ENCODE data around the gene B3GNT8. TPM values are rescaled to one million over a fixed set of nuclear protein-coding genes. Genes with fewer than 3 reads are reported as not detected.

B3GNT8 gene
- polyA plus RNA-seq, 1 donor from 2014 or later, result not detected

DNA sequence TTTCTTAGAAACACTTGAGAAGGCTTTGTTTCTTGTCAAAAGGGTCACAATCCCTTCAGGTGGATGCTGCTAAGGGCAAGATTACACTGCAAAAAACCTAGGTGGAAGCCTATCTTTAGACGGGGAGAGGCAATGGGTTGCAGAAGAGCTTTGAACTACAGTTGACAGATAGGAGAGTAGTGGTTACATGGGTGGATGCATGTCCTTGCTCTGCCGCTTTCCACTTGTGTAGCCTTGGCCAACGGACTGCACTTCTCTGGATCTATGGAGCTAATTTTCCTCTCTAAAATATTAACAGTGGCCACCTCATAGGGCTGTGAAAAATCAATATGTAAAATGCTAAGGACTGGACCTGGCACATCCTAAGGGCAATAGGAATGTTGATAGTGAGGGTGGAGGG, 28.6 kb downstream of the B3GNT8 start:
- Histone ChIP-seq H2AFZ (ENCODE audit: low read depth, low read length) (no peak overlapping the region), H3F3A (ENCODE audit: insufficient read depth, low read length, poor library complexity, severe bottlenecking) (no peaks in the 10 kb centered on the region), H4K20me1 (ENCODE audit: insufficient read depth) (no peaks in the 10 kb centered on the region), H3K4me2 (ENCODE audit: low read length) (peak overlapping the region; percentile 99), H3K9me2 (ENCODE audit: insufficient read depth, low read length) (no peaks in the 10 kb centered on the region), H3K36me3 (ENCODE audit: insufficient read depth, low read length) (no peaks in the 10 kb centered on the region), H3K9ac (ENCODE audit: low read length) (peak overlapping the region; percentile 92), H3K27ac (ENCODE audit: low read length) (no peak overlapping the region), H3K4me3 (ENCODE audit: low read length) (peak overlapping the region; percentile 92), H3K27me3 (ENCODE audit: insufficient read depth, low read depth, low read length) (no peaks in the 10 kb centered on the region), H3K9me3 (ENCODE audit: low read length) (no peaks in the 10 kb centered on the region), H3K79me2 (replicated peaks; ENCODE audit: insufficient read depth, low read length) (peaks cover 16% of the 10 kb centered on the region)
- no peak for TF ChIP-seq RAD21 (conservative IDR thresholded peaks at IDR 0.05)
- no peak for TF ChIP-seq TAF1 (IDR thresholded peaks at IDR 0.05; ENCODE audit: low read depth)
- no peak for TF ChIP-seq CTCF (IDR thresholded peaks at IDR 0.05; ENCODE audit: poor library complexity, severe bottlenecking)
- TF ChIP-seq, protein P1, sequence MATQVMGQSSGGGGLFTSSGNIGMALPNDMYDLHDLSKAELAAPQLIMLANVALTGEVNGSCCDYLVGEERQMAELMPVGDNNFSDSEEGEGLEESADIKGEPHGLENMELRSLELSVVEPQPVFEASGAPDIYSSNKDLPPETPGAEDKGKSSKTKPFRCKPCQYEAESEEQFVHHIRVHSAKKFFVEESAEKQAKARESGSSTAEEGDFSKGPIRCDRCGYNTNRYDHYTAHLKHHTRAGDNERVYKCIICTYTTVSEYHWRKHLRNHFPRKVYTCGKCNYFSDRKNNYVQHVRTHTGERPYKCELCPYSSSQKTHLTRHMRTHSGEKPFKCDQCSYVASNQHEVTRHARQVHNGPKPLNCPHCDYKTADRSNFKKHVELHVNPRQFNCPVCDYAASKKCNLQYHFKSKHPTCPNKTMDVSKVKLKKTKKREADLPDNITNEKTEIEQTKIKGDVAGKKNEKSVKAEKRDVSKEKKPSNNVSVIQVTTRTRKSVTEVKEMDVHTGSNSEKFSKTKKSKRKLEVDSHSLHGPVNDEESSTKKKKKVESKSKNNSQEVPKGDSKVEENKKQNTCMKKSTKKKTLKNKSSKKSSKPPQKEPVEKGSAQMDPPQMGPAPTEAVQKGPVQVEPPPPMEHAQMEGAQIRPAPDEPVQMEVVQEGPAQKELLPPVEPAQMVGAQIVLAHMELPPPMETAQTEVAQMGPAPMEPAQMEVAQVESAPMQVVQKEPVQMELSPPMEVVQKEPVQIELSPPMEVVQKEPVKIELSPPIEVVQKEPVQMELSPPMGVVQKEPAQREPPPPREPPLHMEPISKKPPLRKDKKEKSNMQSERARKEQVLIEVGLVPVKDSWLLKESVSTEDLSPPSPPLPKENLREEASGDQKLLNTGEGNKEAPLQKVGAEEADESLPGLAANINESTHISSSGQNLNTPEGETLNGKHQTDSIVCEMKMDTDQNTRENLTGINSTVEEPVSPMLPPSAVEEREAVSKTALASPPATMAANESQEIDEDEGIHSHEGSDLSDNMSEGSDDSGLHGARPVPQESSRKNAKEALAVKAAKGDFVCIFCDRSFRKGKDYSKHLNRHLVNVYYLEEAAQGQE (IDR thresholded peaks at IDR 0.05; ENCODE audit: borderline replicate concordance), result no peak
- no peak for TF ChIP-seq EP300 (conservative IDR thresholded peaks at IDR 0.05; ENCODE audit: poor library complexity, severe bottlenecking)
- no peak for TF ChIP-seq EZH2 (IDR thresholded peaks at IDR 0.05; ENCODE audit: borderline replicate concordance, insufficient read depth, low read length, poor library complexity, severe bottlenecking)
- no peak for TF ChIP-seq POLR2AphosphoS5 (IDR thresholded peaks at IDR 0.05)
- no peak for TF ChIP-seq SMC3 (conservative IDR thresholded peaks at IDR 0.05; ENCODE audit: poor library complexity)
- no peak for TF ChIP-seq MXI1 (conservative IDR thresholded peaks at IDR 0.05; ENCODE audit: poor library complexity, severe bottlenecking)

- Histone ChIP-seq H3K9me2 (ENCODE audit: insufficient read depth, low read length) (no peaks in the 10 kb centered on the region), H3K36me3 (ENCODE audit: insufficient read depth, low read length) (no peaks in the 10 kb centered on the region), H3K79me2 (replicated peaks; ENCODE audit: insufficient read depth, low read length) (peaks cover 16% of the 10 kb centered on the region), H3K4me2 (ENCODE audit: low read length) (peak overlapping the region; percentile 99), H2AFZ (ENCODE audit: low read depth, low read length) (peak overlapping the region; percentile 86), H3F3A (ENCODE audit: insufficient read depth, low read length, poor library complexity, severe bottlenecking) (no peaks in the 10 kb centered on the region), H3K27ac (ENCODE audit: low read length) (peak overlapping the region; percentile 93), H3K9ac (ENCODE audit: low read length) (peak overlapping the region; percentile 92), H3K27me3 (ENCODE audit: insufficient read depth, low read depth, low read length) (no peaks in the 10 kb centered on the region), H3K4me3 (ENCODE audit: low read length) (peak overlapping the region; percentile 92), H4K20me1 (ENCODE audit: insufficient read depth) (no peaks in the 10 kb centered on the region), H3K9me3 (ENCODE audit: low read length) (no peaks in the 10 kb centered on the region)
- TF ChIP-seq, protein P1 (IDR thresholded peaks at IDR 0.05; ENCODE audit: borderline replicate concordance), result no peak
- no peak for TF ChIP-seq TAF1 (IDR thresholded peaks at IDR 0.05; ENCODE audit: low read depth)
- no peak for TF ChIP-seq EZH2 (IDR thresholded peaks at IDR 0.05; ENCODE audit: borderline replicate concordance, insufficient read depth, low read length, poor library complexity, severe bottlenecking)
- no peak for TF ChIP-seq RAD21 (conservative IDR thresholded peaks at IDR 0.05)
- TF ChIP-seq EP300 (conservative IDR thresholded peaks at IDR 0.05; ENCODE audit: poor library complexity, severe bottlenecking), result no peak
- TF ChIP-seq POLR2AphosphoS5 (IDR thresholded peaks at IDR 0.05), result no peak
- no peak for TF ChIP-seq MXI1 (conservative IDR thresholded peaks at IDR 0.05; ENCODE audit: poor library complexity, severe bottlenecking)
- no peak for TF ChIP-seq SMC3 (conservative IDR thresholded peaks at IDR 0.05; ENCODE audit: poor library complexity)
Observed at GRCh38 chr19:41398050-41398418, 29.1 kb downstream of the B3GNT8 start.

Data from neural cell (in vitro differentiated cells).